Stimulated activated CD4-positive, alpha-beta T cell treated with anti-CD3 and anti-CD28 coated beads, Interleukin-2, amount 100 ng/mL, for 4 hours (primary cell): ENCODE results near the gene CYP51A1.
"Not testable (repeated sequence)": the region's sequence is repeated elsewhere in the genome, so short reads cannot be mapped to it uniquely, and the experiment has no call there.

Source experiments
- DNase-seq: peaks from one replicate; pipeline ENCODE4 v3.0.0-alpha.2; 2020; ENCODE audit warnings: low read depth

The CYP51A1 gene

DNA sequence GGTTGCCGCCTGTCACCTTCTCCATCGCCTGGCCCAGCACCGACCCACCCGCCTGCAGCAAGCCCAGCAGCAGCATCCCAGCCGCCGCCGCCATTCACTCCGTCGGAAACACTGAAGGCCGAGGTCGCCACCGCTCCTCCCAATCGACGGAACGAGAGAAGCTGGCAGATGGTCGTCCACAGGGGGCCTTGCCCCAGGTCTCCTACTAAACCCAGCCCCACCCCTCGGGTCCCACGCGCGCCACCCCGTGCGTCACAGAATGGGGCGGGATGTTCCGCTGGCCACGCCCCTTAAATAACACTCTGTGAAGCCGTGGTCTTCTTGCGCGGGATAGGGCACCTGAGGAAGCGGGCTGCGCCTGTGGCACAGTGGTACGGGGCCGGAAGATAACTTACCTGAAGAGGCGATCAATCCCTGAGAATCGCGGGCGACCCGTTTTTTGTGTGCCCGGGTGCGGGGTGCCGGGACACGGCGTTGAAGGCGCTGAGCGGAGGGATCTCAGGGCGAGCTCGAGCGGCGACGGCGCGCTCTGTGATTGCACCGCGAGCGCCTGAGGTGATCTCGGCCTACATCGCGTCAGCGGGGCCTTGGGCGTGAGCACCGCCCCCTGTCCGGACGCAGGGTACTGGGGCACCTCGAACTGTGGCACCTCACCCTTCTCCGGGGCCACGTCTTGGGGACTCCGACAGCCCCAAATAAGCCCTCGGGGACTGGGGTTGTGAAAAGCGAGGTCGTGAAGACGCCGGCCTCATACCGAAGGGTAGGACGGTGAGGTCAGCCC lies at the start of gene CYP51A1:
Gene CYP51A1, minus strand, starts transcription at position 207 of the 781 bp plus-strand sequence. Its CDS starts 113 bp downstream, at position 94.
- peak; percentile 88 for DNase-seq

DNA sequence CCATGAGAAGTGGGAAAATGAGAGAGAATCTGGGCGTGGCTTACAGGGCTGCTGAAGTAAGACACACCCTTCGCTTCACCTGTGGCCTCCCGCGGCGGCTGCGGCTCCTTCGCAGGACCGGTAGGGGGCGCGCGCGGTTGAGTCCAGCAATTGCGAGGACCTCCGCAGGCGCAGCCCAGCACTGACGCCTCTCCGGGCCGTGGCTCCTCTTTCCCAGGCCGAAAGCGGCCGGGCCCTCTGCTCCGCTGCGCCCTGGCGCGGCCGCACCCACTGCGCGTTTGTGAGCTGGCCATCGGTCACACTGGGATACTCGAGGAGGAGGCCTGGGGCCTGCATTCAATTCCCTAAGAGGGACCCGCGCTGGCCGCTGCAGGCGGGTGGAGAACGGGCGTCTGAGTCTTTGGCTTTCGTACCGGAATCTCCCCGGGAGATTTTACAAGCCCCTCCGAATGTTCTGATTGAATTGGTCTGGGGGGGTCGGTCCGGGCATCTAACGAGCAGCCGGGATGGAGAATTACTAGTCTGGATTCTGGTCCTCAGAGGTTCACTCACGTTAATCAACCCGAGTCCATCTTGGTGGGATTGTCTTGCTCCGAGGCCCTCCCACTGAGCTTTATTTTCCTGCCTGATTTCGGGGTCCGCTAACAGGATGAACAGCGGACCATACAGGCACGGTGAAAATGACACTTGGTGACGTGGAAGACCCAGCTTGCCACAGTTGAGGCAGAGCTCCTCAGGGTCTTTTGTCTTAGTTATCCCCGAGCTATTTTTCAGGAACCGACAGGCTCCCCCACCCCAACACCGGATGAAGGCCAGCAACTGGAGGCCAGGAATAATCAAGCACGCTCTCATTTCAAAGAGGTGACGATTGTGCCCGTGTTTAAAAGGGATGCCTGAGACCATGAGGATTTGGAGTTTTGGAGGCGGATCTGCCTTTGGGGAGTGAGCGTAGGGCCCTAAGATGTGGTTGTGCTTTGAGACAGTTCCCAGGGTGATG lies 44.9 kb upstream of the CYP51A1 start, which contains the start of gene LRRD1:
Gene LRRD1, minus strand, starts transcription at position 215 of the 997 bp plus-strand sequence. CDS start 13,940 bp downstream, outside the sequence.
- peak; percentile 78 for DNase-seq

DNA sequence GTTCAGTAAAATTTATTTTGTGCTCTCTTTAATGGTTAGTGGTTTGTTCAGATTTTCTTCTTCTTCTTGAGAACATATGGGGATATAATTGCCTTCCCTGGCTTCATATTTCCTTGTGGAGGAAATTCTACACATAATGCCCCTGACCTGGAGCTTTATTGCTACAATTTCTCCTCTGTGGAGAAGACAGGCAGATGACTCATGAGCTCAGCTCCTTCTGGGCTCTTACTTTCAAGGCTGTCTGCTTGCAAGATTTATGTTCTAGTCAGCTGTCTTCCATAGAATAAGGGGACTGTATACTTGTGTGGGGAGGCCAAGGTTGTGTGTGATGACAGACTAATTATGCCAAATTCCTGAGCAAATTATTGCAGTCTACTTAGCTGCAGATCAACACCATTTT lies 43.1 kb upstream of the CYP51A1 start:
- DNase-seq: no peak

DNA sequence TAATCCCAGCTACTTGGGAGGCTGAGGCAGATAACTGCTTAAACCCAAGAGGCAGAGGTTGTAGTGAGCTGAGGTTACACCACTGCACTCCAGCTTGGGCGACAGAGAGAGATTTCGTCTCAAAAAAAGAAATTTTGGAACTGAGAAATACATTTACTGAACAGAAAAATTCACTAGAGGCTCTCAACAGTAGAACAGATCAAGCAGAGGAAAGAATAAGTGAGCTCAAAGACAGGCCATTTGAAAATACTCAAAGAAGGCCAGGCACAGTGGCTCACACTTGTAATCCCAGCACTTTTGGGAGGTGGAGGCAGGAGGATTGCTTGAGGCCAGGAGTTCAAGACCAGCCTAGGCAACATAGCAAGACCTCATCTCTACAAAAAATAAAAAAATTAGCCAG lies 35.3 kb upstream of the CYP51A1 start:
- not testable (repeated sequence) for DNase-seq

DNA sequence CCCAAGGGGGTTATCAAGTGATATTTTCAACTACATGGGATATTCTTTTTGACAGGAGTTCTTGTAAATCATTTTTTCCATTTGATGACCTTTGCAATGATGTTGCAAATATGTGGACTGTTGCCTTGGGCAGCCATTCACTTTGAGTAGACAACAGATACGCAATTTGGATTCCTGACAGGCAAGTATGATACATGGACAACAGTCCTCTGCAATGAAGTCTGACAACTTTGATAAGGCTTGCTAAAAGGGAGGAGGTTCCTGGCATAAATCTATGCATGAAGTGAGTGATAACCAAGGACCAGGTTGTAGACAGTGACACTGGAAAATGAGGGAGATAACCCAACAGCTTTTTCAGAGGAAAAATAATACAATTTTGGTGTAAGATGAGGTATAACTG lies 27.0 kb upstream of the CYP51A1 start:
- no peak for DNase-seq

DNA sequence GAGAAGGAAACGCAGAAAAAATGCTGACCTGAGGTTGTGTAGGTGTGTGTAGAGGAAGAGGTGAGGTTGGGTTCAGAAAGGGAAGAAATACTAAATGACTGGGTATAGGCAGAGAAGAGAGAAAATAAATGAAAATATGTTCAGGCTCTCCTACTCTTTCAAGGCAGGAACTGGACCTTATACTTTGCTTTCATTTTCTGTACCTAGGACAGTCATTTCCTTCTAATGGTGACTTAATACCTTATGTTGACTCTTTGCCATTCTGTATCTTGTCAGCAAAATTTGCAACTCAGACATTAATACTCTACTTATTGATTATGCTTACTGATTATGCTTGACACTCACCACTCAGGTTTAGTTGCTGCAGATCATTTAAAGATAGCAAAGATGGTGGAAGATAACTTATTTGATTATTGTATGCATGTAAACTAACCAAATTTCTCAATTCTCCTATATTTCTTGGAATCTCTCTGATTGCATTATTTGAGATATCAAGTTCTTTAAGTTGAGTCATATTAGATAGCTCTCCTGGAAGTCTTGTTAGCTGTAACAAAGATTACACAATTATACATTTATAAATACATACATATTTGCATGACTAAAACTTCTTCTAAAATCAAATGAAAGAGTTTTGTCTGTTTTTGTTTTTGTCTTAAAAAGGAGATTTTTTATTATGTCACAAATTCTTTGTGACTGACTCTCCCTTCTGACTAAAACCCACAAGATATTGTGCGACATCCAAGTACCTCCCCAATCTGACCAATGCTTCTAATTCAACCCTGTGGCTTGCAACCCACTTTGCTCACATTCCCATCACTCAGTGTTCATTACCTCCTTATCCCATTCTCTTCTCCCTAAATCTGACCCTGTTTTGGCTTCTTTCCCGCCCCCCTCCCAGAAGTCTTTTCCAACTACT lies 24.6 kb upstream of the CYP51A1 start:
- DNase-seq: no peak

DNA sequence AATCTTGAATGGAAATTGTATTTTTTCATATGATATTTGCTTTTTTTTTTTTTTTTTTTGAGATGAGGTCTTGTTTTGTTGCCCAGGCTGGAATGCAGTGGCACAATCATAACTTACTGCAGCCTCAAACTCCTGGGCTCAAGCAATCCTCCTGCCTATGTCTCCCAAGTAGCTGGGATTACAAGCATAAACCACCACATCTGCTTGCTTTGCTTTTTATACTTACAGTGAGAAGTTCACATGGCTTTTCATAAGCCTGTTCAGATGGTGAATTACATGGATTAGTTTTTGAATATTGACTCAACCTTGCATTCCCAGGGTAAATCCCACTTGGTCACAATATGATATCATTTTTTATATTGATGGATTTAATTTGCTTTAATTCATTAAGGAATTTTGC lies 22.7 kb upstream of the CYP51A1 start:
- DNase-seq: no peak

DNA sequence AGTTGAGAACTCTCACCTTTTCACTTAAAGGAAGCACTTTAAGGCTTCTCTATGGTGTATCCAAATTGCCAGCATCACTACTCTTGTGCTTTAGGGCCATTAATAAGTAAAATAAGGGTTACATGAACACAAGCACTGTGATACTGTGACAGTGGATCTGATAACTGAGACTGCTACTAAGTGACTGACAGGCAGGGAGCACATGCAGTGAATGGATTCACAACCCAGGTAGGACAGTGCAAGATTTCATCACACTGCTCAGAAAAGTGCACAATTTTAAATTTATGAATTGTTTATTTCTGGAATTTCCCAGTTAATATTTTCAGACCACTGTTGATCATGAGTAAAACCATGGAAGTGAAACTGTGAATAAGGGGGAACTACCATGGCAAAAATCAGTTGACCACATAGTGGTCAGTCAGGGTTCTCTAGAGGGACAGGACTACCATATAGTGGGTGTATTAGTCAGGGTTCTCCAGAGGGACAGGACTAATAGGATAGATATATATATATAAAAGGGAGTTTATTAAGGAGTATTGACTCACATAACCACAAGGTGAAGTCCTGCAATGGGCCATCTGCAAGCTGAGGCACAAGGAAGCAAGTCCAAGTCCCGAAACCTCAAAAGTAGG lies 20.9 kb upstream of the CYP51A1 start:
- no peak for DNase-seq

DNA sequence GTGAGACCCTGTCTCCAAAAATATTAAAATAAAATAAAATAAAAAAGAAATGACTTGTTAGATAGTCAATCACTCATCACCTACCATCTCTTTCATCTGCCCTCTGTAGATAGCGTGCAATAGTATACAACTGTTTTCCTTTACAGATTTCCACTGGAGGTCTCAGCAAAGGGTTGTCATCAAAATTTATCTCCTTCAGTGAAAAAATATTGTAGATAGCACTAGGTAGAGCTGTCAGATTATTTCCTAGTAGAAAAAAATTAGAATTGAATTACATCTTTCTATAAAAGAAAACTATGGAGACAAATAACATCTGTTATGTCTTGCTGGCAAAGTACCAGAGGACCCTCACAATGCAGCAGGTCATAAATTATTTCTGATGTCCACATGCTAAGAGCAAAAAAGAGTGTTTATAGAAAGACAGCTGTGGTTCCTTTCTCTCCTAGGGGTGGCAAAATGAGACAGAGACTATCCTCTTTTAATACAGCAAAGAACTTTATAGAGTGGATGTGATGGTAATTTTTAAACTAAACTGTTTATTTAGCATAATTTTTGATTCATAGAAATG lies 16.3 kb upstream of the CYP51A1 start:
- no peak for DNase-seq

DNA sequence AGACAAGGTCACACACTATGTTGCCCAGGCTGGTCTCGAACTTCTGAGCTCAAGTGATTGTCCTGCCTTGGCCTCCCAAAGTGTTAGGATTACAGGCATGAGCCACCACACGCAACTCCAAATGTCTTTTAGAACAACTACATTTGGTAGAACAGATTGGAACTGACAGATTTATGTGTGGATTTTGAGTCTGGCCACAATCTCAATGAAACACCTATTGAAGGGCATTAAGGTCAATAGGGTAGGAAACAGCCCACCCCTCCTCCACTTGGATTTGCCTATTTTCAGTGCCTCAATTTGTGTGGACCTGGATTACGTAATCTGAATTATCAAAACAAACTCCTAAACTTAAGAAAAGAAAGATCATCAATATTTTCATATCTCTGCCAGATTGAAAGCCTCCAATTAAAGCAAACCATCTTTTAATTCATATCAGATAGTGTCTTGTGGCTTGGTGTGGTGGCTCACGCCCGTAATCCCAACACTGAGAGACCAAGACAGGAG lies 15.5 kb upstream of the CYP51A1 start:
- DNase-seq: no peak

DNA sequence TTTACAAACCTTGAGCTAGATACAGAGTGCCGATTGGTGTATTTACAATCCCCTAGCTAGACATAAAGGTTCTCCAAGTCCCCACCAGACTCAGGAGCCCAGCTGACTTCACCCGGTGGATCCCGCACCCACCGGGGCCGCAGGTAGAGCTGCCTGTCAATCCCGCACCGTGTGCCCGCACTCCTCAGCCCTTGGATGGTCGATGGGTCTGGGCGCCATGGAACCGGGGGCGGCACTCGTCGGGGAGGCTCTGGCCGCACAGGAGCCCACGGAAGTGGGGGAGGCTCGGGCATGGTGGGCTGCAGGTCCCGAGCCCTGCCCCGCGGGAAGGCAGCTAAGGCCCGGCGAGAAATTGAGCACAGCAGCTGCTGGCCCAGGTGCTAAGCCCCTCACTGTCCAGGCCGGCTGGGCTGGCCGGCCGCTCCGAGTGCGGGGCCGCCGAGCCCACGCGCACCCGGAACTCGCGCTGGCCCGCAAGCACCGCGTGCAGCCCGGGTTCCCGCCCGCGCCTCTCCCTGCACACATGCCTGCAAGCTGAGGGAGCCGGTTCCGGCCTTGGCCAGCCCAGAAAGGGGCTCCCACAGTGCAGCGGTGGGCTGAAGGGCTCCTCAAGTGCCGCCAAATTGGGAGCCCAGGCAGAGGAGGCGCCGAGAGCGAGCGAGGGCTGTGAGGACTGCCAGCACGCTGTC lies 9.1 kb upstream of the CYP51A1 start:
- not testable (repeated sequence) for DNase-seq

DNA sequence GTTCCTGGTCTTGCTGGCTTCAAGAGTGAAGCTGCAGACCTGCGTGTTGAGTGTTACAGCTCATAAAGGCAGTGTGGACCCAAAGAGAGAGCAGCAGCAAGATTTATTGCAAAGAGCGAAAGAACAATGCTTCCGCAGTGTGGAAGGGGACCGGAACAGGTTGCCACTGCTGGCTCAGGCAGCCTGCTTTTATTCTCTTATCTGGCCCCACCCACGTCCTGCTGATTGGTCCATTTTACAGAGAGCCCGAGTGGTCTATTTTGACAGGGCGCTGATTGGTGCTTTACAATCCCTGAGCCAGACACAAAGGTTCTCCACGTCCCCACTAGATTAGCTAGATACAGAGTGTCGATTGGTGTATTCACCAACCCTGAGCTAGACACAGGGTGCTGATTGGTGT lies 8.5 kb upstream of the CYP51A1 start:
- not testable (repeated sequence) for DNase-seq

DNA sequence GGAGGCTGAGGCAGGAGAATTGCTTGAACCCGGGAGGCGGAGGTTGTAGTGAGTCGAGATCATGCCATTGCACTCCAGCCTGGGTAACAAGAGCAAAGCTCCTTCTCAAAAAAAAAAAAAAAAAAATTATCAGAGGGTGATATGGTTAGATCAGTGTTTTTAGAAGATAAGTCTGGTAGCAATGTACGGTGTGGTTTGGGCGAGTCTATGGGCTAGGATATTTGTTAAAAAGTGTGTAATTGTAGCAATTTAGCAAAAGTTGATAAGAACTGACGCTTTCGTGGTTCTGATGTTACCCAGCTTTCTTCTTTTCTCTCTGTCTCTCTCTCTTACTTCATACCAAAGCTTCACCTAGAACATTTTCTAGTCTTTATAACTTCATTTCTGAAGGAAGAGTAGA lies 6.9 kb upstream of the CYP51A1 start:
- DNase-seq: no peak

DNA sequence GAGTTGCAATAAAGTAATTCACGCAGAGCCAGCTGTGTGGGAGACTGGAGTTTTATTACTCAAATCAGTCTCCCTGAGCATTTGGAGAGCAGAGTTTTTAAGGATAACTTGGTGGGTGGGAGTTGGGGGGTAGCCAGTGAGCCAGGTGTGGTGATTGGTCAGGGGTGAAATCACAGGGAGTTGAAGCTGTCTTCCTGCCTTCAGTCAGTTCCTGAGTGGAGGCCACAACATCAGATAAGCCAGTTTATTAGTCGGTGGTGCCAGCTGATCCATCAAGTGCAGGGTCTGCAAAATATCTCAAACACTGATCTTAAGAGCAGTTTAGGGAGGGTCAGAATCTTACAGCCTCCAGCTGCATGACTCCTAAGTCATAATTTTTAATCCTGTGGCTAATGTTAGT lies 3.3 kb upstream of the CYP51A1 start:
- DNase-seq: no peak

DNA sequence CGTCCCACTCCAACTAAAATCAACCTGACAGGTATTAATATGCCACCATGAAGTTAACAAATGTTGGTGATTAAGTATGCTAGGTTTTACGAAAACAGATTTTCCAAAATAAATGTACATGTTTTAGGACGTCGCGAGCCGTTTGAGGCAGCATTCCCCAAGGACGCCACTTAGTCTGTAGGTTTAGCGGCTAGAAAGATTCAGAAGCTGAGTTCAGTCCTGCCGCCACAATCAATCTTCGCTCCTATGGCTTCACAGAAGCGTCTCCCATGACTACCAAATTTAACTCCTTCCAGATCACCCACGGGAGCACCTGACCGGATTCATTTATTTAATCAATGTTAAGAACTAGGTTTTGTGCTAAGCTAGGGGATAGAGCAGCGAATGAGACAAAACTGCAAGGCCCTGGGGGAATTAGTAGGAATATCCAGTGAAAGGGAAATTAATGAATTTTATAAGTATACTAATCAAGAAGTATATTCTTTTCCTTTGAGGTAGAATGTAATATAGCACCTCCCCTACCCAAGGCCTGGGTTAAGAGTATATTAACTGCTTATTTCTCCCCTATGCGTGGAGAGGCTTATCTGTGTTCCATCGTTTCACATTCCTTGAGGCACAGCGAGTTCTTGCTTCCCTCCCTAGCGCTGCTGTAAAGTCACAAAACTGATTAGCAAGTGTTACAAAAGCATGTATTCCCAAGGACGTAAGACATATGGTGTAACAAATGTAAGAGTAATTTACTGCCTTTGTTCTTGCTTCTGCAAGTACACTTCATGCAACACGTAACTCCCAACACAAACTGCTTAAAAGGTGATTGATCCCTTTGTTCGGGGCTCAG lies 994 bp upstream of the CYP51A1 start:
- no peak for DNase-seq

DNA sequence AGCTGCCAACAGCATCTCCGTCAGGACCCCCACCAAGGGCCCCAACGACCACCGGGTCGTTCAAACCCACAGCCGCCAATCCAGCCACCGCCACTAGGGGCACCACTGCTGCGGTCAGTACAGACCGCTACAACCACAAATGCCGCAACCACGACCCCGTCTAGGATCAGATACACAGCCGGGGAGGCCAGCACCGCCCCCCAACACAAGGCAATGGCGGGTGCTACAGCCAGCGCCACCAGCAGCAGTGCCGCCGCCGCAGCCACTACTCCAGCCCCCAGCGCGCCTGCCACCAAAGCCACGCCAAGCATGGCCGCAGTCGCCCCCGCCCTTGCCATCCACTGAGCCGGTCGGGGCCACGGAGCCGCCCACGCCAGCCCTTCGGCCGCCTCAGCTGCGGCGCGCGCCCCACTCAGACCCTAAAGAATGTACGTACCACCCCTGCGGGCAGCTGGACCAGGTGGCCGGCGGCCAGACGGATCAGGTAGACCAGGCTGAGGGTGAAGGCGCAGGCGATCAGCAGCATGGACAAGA lies 473 bp downstream of the CYP51A1 start:
- peak; percentile 21 for DNase-seq

DNA sequence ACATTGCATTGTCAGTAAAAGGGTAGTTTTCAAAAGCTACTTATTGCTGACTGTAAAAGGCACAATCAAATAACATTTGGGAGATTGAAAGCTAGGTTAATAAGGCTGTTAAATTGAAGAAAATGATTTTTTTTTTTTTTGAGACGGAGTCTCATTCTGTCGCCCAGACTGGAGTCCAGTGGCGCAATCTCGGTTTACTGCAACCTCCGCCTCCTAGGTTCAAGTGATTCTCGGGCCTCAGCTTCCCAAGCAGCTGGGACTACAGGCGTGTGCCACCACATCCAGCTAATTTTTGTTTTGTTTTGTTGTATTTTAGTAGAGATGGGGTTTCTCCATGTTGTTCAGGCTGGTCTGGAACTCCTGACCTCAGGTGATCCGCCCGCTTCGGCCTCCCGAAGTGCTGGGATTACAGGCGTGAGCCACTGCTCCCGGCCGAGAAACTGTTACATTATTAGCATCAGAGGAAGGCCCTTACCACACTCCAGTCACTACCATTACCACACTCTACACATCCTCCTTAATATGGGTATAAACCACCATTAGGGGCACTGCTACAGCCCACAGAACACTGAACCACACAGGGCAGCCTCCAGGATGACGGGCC lies 1.0 kb downstream of the CYP51A1 start:
- DNase-seq: no peak

DNA sequence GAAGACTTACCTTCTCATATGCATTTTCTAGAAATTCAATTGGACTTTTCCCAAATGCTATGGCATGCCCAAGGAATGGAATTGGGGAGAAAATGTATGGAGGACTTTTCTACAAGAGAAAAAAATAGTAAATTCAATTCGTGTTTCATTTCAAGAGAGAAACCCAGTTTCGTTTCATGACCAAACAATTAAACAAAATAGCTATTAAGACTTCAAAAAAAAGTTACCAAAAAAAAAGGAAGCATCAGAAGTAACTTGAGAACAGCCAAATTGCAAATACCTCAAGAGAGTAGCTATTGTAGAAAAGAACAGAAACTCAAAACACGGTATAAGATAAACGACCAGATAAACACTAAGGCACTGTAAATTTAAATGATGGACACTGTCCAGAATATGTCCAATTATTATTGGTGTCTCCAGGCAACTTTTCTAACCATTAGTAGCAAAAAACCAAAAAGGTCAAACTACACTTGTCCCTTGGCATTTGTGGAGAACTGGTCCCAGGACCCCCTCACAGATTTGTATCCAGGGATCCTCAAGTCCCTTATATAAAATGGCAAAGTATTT lies 2.4 kb downstream of the CYP51A1 start:
- no peak for DNase-seq
